WTC11 (cell line): ENCODE results near the gene GABRQ.

ENCODE experiments used
- CTCF ChIP-seq: fragments of 200-600 bp; IDR thresholded peaks from 2 replicates; pipeline ENCODE4 v1.8.0; 2022; ENCODE audit warnings: antibody characterized with exemption
- ETV6 ChIP-seq: sonication (generic); formaldehyde crosslinking; IDR thresholded peaks from 2 replicates; pipeline ENCODE4 v1.8.1; 2022; ENCODE audit warnings: mild to moderate bottlenecking, missing genetic modification reagents

- TF ChIP-seq CTCF (no peak), ETV6 (no peak)
These were observed 17.8 kb upstream of the GABRQ start for GRCh38 chrX:152619897-152620296.
